GM10266 (cell line): ENCODE measurements around the gene HBE1.

Experiments used
- DNase-seq: peaks from one replicate; pipeline ENCODE4 v3.0.0; 2012; ENCODE audit errors: extremely low spot score
- CTCF ChIP-seq: IDR thresholded peaks from 2 replicates; pipeline ENCODE4 v1.5.1; 2012; ENCODE audit warnings: mild to moderate bottlenecking, low read depth; ENCODE audit not compliant: control insufficient read depth, insufficient read depth; ENCODE audit errors: missing control alignments

HBE1 gene

GRCh38 chr11:5284637-5285036 lies 14.9 kb upstream of the HBE1 start:
- DNase-seq: no peak
- no peak for TF ChIP-seq CTCF

- no peak for DNase-seq
- no peak for TF ChIP-seq CTCF
These were observed 14.1 kb upstream of the HBE1 start for GRCh38 chr11:5283882-5284281.

- no peak for DNase-seq
- TF ChIP-seq CTCF: no peak
These were observed 13.3 kb upstream of the HBE1 start for GRCh38 chr11:5283086-5283485.

GRCh38 chr11:5282628-5283027 lies 12.9 kb upstream of the HBE1 start:
- DNase-seq: no peak
- no peak for TF ChIP-seq CTCF

- DNase-seq: no peak
- TF ChIP-seq CTCF: no peak
These were observed 11.9 kb upstream of the HBE1 start for GRCh38 chr11:5281596-5281995.

- DNase-seq: peak; percentile 32
- TF ChIP-seq CTCF: no peak
These were observed 10.9 kb upstream of the HBE1 start for GRCh38 chr11:5280582-5281102.

- DNase-seq: no peak
- TF ChIP-seq CTCF: no peak
These were observed 9.8 kb upstream of the HBE1 start for GRCh38 chr11:5279471-5280090.
